ENCODE measurements around the gene PON2. TPM values are rescaled to one million over a fixed set of nuclear protein-coding genes. Genes with fewer than 3 reads are reported as not detected.
"Not testable (repeated sequence)": the region's sequence is repeated elsewhere in the genome, so short reads cannot be mapped to it uniquely, and the experiment has no call there.

Gene PON2
- total and polyA plus RNA-seq, 2 experiments from 2014 or later, result 273 to 337 TPM

GRCh38 chr7:95467912-95468607 is 33.2 kb upstream of the PON2 start:
- Histone ChIP-seq H3K79me2 (no peaks in the 10 kb centered on the region), H3K9me2 (replicated peaks; ENCODE audit: insufficient read depth) (no peaks in the 10 kb centered on the region), H3K27me3 (no peaks in the 10 kb centered on the region), H3K36me3 (replicated peaks; ENCODE audit: insufficient read depth, low read depth) (no peaks in the 10 kb centered on the region), H3K4me1 (ENCODE audit: insufficient read depth) (no peaks in the 10 kb centered on the region), H3K9me3 (ENCODE audit: low read depth) (no peaks in the 10 kb centered on the region), H2AFZ (no peak overlapping the region), H3K4me2 (no peak overlapping the region), H3K27ac (no peak overlapping the region), H3K4me3 (no peak overlapping the region), H4K20me1 (ENCODE audit: insufficient read depth, poor library complexity, severe bottlenecking) (no peaks in the 10 kb centered on the region)
- TF ChIP-seq EZH2phosphoT487 (IDR thresholded peaks at IDR 0.05; ENCODE audit: low read depth, severe bottlenecking, unreplicated experiment), result no peak
- 93% methylated on average over 1 of the region's 1 CpG for WGBS (ENCODE audit: low lambda C conversion rate, missing lambda C conversion rate)
- DNase-seq (ENCODE audit: low spot score), result no peak

GRCh38 chr7:95460653-95461052 is 25.8 kb upstream of the PON2 start:
- not testable (repeated sequence) for H3K36me3 ChIP-seq (replicated peaks; ENCODE audit: insufficient read depth, low read depth); H3K79me2 ChIP-seq; H3K27me3 ChIP-seq; H3K9me2 ChIP-seq (replicated peaks; ENCODE audit: insufficient read depth); H4K20me1 ChIP-seq (ENCODE audit: insufficient read depth, poor library complexity, severe bottlenecking); H3K4me2 ChIP-seq; H3K9me3 ChIP-seq (ENCODE audit: low read depth); H3K4me1 ChIP-seq (ENCODE audit: insufficient read depth); H3K4me3 ChIP-seq; H3K27ac ChIP-seq; H2AFZ ChIP-seq; DNase-seq (ENCODE audit: low spot score)
- 90% methylated on average over 2 of the region's 2 CpGs for WGBS (ENCODE audit: low lambda C conversion rate, missing lambda C conversion rate)

- Histone ChIP-seq H3K4me3 (no peak overlapping the region), H3K9me2 (replicated peaks; ENCODE audit: insufficient read depth) (no peaks in the 10 kb centered on the region), H3K27ac (no peak overlapping the region), H4K20me1 (ENCODE audit: insufficient read depth, poor library complexity, severe bottlenecking) (no peaks in the 10 kb centered on the region), H2AFZ (no peak overlapping the region), H3K27me3 (no peaks in the 10 kb centered on the region), H3K4me1 (ENCODE audit: insufficient read depth) (no peaks in the 10 kb centered on the region), H3K79me2 (no peaks in the 10 kb centered on the region), H3K4me2 (no peak overlapping the region), H3K9me3 (ENCODE audit: low read depth) (peaks cover 6% of the 10 kb centered on the region), H3K36me3 (replicated peaks; ENCODE audit: insufficient read depth, low read depth) (no peaks in the 10 kb centered on the region)
- no peak for DNase-seq (ENCODE audit: low spot score)
- no peak for TF ChIP-seq EZH2phosphoT487 (IDR thresholded peaks at IDR 0.05; ENCODE audit: low read depth, severe bottlenecking, unreplicated experiment)
- TF ChIP-seq EZH2 (IDR thresholded peaks at IDR 0.05; ENCODE audit: borderline replicate concordance), result no peak
- TF ChIP-seq CTCF (IDR thresholded peaks at IDR 0.05; ENCODE audit: poor library complexity), result no peak
These were observed 23.1 kb upstream of the PON2 start for GRCh38 chr7:95457947-95458346.

GRCh38 chr7:95454438-95455045 is 19.7 kb upstream of the PON2 start:
- TF ChIP-seq CTCF (IDR thresholded peaks at IDR 0.05; ENCODE audit: poor library complexity) (no peak), EZH2phosphoT487 (IDR thresholded peaks at IDR 0.05; ENCODE audit: low read depth, severe bottlenecking, unreplicated experiment) (no peak), EZH2 (IDR thresholded peaks at IDR 0.05; ENCODE audit: borderline replicate concordance) (no peak)
- Histone ChIP-seq H3K4me1 (ENCODE audit: insufficient read depth) (no peaks in the 10 kb centered on the region), H3K9me2 (replicated peaks; ENCODE audit: insufficient read depth) (no peaks in the 10 kb centered on the region), H4K20me1 (ENCODE audit: insufficient read depth, poor library complexity, severe bottlenecking) (no peaks in the 10 kb centered on the region), H3K27ac (no peak overlapping the region), H3K36me3 (replicated peaks; ENCODE audit: insufficient read depth, low read depth) (no peaks in the 10 kb centered on the region), H3K4me2 (no peak overlapping the region), H3K27me3 (no peaks in the 10 kb centered on the region), H3K9me3 (ENCODE audit: low read depth) (peaks cover 6% of the 10 kb centered on the region), H3K4me3 (no peak overlapping the region), H2AFZ (no peak overlapping the region), H3K79me2 (no peaks in the 10 kb centered on the region)
- DNase-seq (ENCODE audit: low spot score), result no peak
- WGBS (ENCODE audit: low lambda C conversion rate, missing lambda C conversion rate), result 76% methylated on average over 2 of the region's 2 CpGs

All from hepatocyte (in vitro differentiated cells).